ENCODE results near the gene FCHSD2.

DNA sequence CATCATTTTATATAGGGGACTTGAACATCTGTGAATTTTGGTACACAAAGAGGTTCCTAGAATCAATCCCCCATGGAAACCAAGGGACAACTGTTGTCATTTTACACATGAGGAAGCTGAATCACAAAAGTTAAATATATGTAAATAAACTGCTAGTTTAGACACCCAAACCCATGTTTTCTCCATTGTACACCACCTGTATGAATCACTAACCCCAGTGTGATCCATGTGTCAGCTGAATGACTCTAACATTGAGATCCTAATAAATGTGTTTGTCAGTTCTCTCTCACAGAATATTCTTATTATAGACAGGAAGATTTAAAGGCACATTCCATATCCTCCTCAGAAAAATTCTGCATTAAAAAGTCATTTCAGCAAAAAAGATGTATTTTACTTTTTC, 244.6 kb downstream of the FCHSD2 start:
- TF ChIP-seq EZH2 (IDR thresholded peaks at IDR 0.05; ENCODE audit: insufficient read depth, poor library complexity, severe bottlenecking) (no peak), EZH2phosphoT487 (IDR thresholded peaks at IDR 0.05; ENCODE audit: insufficient read depth, low read depth) (no peak)

All from GM23248 (cell line).